ENCODE data around the gene THPO.

- TF ChIP-seq POLR2A (IDR thresholded peaks at IDR 0.05) (no peak), CTCF (IDR thresholded peaks at IDR 0.05) (no peak), EP300 (IDR thresholded peaks at IDR 0.05) (no peak), POLR2AphosphoS5 (IDR thresholded peaks at IDR 0.05) (no peak)
These were observed 40.6 kb downstream of the THPO start, which contains the start of gene FAM131A for GRCh38 chr3:184337399-184337714.

Data from upper lobe of left lung (tissue), 4 donors.